ENCODE data around the gene LRRFIP2. TPM values are rescaled to one million over a fixed set of nuclear protein-coding genes. Genes with fewer than 3 reads are reported as not detected.

The LRRFIP2 gene
- total RNA-seq, 1 donor from 2014 or later = 68.5 TPM

DNA sequence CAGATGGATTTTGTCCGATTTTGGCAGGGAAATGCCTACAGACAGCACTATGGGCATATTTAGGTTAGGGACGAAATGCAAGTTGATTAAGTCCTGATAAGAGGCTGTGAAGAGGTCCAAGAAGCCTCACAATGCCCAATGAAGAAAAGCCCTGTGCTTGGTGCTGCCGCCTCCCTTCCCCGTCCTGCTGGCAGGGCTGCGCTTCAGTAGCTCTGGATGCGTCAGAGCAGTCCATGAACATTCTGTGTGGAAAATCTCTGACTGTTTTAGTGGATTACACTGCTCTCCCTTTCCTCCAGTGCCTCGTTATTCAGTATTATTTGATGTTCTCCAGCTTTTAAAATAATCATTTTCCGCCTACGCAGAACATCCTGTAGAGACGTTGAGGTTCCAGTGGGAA lies 141.4 kb downstream of the LRRFIP2 start:
- no peak for DNase-seq (ENCODE audit: extremely low spot score, unreplicated experiment)
- no peak overlapping the region for H3K27ac Mint-ChIP-seq
- no peaks in the 10 kb centered on the region for H3K4me1 Mint-ChIP-seq (ENCODE audit: unreplicated experiment)
- H3K4me3 Mint-ChIP-seq = no peak overlapping the region
- no peaks in the 10 kb centered on the region for H3K27me3 Mint-ChIP-seq
- TF ChIP-seq, protein P1, sequence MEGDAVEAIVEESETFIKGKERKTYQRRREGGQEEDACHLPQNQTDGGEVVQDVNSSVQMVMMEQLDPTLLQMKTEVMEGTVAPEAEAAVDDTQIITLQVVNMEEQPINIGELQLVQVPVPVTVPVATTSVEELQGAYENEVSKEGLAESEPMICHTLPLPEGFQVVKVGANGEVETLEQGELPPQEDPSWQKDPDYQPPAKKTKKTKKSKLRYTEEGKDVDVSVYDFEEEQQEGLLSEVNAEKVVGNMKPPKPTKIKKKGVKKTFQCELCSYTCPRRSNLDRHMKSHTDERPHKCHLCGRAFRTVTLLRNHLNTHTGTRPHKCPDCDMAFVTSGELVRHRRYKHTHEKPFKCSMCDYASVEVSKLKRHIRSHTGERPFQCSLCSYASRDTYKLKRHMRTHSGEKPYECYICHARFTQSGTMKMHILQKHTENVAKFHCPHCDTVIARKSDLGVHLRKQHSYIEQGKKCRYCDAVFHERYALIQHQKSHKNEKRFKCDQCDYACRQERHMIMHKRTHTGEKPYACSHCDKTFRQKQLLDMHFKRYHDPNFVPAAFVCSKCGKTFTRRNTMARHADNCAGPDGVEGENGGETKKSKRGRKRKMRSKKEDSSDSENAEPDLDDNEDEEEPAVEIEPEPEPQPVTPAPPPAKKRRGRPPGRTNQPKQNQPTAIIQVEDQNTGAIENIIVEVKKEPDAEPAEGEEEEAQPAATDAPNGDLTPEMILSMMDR (conservative IDR thresholded peaks at IDR 0.05) = no peak
- H3K9me3 Mint-ChIP-seq = peaks cover 7% of the 10 kb centered on the region
- peaks cover 47% of the 10 kb centered on the region for H3K36me3 Mint-ChIP-seq

DNA sequence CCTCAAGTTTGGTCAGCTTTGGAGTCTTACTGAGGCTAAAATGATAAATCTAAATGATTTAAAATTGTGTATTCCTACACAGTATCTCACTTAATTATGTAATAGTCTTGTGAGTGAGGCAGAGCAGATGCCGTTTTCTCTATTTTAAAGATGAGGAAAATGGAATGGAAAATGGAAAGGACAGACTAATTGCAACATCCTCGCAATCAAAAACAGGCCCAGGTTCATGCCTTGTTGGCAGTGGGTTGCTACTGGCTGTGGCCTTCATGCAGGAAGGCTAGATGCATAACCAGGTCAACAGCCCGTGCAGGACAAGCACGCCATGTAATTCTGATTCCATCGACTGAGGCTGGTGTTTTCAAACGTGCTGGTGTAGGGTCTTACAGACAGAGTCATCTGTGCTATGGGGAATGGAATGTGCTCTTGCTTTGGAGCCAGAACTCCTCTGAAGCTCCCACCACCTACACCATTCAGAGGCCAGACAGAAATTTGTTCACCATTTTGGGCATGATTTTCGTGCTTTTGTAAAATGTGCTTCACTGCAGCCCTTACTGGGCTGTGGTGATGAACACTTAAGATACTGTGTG lies 143.2 kb downstream of the LRRFIP2 start:
- no peaks in the 10 kb centered on the region for H3K9me3 Mint-ChIP-seq
- H3K36me3 Mint-ChIP-seq = peaks cover 39% of the 10 kb centered on the region
- H3K27ac Mint-ChIP-seq = no peak overlapping the region
- DNase-seq (ENCODE audit: extremely low spot score, unreplicated experiment) = no peak
- no peaks in the 10 kb centered on the region for H3K27me3 Mint-ChIP-seq
- H3K4me1 Mint-ChIP-seq (ENCODE audit: unreplicated experiment) = no peaks in the 10 kb centered on the region
- H3K4me3 Mint-ChIP-seq = no peak overlapping the region
- TF ChIP-seq, protein P1 (conservative IDR thresholded peaks at IDR 0.05) = no peak

DNA sequence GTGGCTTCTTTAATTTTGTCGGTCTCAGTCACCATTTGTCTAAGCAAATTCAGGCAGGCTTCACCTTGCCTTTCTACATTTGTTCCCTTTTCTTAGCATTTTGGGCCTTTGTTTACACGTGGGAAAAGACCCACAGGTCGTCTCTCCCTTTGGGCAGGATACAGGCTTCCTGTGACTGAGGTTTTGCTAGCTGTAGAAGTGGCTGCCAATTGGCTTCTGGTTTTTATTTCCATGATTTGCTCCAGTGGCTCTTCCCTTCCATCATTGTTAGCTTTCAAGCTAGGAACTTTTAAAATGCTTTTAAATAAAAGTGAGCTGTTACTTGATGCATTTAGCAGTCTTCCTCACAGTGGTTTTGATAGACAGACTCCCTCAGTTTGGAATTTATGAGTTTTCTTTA lies 143.8 kb downstream of the LRRFIP2 start:
- no peak overlapping the region for H3K27ac Mint-ChIP-seq
- H3K36me3 Mint-ChIP-seq = peaks cover 38% of the 10 kb centered on the region
- TF ChIP-seq, protein P1 (conservative IDR thresholded peaks at IDR 0.05) = no peak
- no peaks in the 10 kb centered on the region for H3K4me1 Mint-ChIP-seq (ENCODE audit: unreplicated experiment)
- no peaks in the 10 kb centered on the region for H3K9me3 Mint-ChIP-seq
- no peak overlapping the region for H3K4me3 Mint-ChIP-seq
- no peaks in the 10 kb centered on the region for H3K27me3 Mint-ChIP-seq
- DNase-seq (ENCODE audit: extremely low spot score, unreplicated experiment) = no peak

DNA sequence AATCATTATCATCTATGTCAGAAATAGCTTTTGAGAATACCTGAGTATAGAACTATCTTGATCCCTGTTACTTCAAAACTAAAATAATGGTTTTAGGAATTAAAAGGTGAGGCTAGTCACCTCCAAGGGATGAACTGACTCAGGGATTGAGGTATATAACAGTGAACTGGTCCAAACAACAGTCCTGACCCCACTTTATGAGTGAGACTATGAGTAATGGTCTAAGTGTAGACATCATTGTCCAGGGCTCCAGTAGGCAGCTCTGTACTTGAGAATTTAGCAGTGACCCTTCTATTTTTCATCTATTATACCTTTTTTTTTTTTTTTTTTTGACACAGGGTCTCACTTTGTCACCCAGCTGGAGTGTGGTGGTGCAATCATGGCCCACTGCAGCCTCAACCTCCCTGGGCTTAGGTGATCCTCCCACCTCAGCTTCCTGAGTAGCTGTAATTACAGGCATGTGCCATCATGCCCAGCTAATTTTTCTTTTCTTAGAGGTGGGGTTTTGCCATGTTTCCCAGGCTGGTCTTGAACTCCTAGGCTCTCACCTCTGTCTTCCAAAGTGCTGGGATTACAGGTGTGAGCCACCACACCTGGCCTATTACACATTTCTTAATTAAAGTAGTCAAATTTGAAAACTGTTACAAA lies 144.7 kb downstream of the LRRFIP2 start:
- no peak for DNase-seq (ENCODE audit: extremely low spot score, unreplicated experiment)
- Mint-ChIP-seq H3K4me1 (ENCODE audit: unreplicated experiment) (no peaks in the 10 kb centered on the region), H3K27me3 (no peaks in the 10 kb centered on the region), H3K4me3 (no peak overlapping the region), H3K36me3 (peaks cover 34% of the 10 kb centered on the region), H3K9me3 (peaks cover 2% of the 10 kb centered on the region), H3K27ac (no peak overlapping the region)
- TF ChIP-seq, protein P1 (conservative IDR thresholded peaks at IDR 0.05) = no peak

DNA sequence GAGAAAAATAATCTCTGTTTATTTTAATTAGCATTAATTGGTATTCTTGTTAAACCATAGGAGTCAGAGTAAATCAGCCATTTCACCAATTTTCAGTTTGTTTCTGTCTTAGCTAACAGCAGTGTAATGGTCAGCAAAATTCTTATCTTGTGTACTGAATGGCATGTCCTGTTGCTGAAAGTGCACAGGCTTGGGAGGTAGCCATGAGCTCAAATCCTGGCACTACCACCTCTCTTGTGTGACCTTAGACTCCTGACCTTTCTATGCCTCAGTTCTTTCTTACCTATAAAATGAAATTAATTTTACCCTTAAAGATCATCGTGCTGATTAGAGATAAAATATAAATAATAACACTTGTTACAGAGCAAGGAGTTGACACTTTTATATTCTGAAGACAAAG lies 145.3 kb downstream of the LRRFIP2 start:
- no peak for DNase-seq (ENCODE audit: extremely low spot score, unreplicated experiment)
- H3K27me3 Mint-ChIP-seq = no peaks in the 10 kb centered on the region
- no peaks in the 10 kb centered on the region for H3K4me1 Mint-ChIP-seq (ENCODE audit: unreplicated experiment)
- H3K36me3 Mint-ChIP-seq = peaks cover 37% of the 10 kb centered on the region
- no peak overlapping the region for H3K27ac Mint-ChIP-seq
- peaks cover 7% of the 10 kb centered on the region for H3K9me3 Mint-ChIP-seq
- H3K4me3 Mint-ChIP-seq = no peak overlapping the region
- TF ChIP-seq, protein P1 (conservative IDR thresholded peaks at IDR 0.05) = no peak
